Karpas-422 (cell line): ENCODE measurements around the gene CD68. TPM values are rescaled to one million over a fixed set of nuclear protein-coding genes. Genes with fewer than 3 reads are reported as not detected.

Experiments
- DNase-seq: peaks from one replicate; pipeline ENCODE4 v3.0.0-alpha.2; 2015
- H2AFZ ChIP-seq: fragments of 200-600 bp; sonication (generic); 2 replicates; pipeline ENCODE4 v1.6.1; 2014; ENCODE audit warnings: antibody characterized with exemption, low read length, mixed read lengths
- H3K27ac ChIP-seq: fragments of 200-600 bp; sonication (generic); 2 replicates; pipeline ENCODE4 v1.5.1; 2014; ENCODE audit warnings: mild to moderate bottlenecking, low read length, moderate library complexity
- H3K27me3 ChIP-seq: fragments of 200-600 bp; sonication (generic); 2 replicates; pipeline ENCODE4 v1.6.1; 2014; ENCODE audit warnings: low read length, mixed read lengths
- H3K36me3 ChIP-seq: fragments of 200-600 bp; sonication (generic); 2 replicates; pipeline ENCODE4 v1.6.1; 2014; ENCODE audit warnings: low read length, mixed read lengths; ENCODE audit not compliant: insufficient read depth
- H3K4me1 ChIP-seq: fragments of 200-600 bp; sonication (generic); 2 replicates; pipeline ENCODE4 v1.6.1; 2014; ENCODE audit warnings: mild to moderate bottlenecking, low read length, mixed read lengths
- H3K4me2 ChIP-seq: fragments of 200-600 bp; sonication (generic); 2 replicates; pipeline ENCODE4 v1.6.1; 2014; ENCODE audit warnings: low read length, low read depth, mild to moderate bottlenecking; ENCODE audit not compliant: poor library complexity, severe bottlenecking
- H3K4me3 ChIP-seq: fragments of 200-600 bp; sonication (generic); 2 replicates; pipeline ENCODE4 v1.5.1; 2014; ENCODE audit warnings: mild to moderate bottlenecking, antibody characterized with exemption, low read length, mixed read lengths
- H3K79me2 ChIP-seq: fragments of 200-600 bp; sonication (generic); 2 replicates; pipeline ENCODE4 v1.6.1; 2014; ENCODE audit warnings: mild to moderate bottlenecking, low read length, mixed read lengths
- H3K9ac ChIP-seq: fragments of 200-600 bp; sonication (generic); 2 replicates; pipeline ENCODE4 v1.6.0; 2014; ENCODE audit warnings: low read length
- H3K9me2 ChIP-seq: fragments of 200-600 bp; sonication (generic), shearing (Covaris generic); replicated peaks from 2 replicates; pipeline ENCODE4 v1.6.0; 2014; ENCODE audit warnings: mild to moderate bottlenecking, low read length, moderate library complexity; ENCODE audit not compliant: insufficient read depth
- H3K9me3 ChIP-seq: fragments of 300-700, 200-600 bp; sonication (generic); 2 replicates; pipeline ENCODE4 v1.6.1; 2014; ENCODE audit warnings: low read length, mixed read lengths
- H4K20me1 ChIP-seq: fragments of 200-600 bp; sonication (generic); 2 replicates; pipeline ENCODE4 v1.6.1; 2014; ENCODE audit warnings: mild to moderate bottlenecking, antibody characterized with exemption, low read length, low read depth; ENCODE audit not compliant: insufficient read depth
- total RNA-seq: library from RNA; depleted of rRNA; stranded (reverse); fragments of >200 nt; shearing (Covaris generic); gene quantifications from 2 replicates; pipeline ENCODE4 v1.2.3, GENCODE V29; 2014; ENCODE audit warnings: low replicate concordance

Gene CD68
- total RNA-seq, 1 experiment from 2014 or later, result 3.8 TPM

DNA sequence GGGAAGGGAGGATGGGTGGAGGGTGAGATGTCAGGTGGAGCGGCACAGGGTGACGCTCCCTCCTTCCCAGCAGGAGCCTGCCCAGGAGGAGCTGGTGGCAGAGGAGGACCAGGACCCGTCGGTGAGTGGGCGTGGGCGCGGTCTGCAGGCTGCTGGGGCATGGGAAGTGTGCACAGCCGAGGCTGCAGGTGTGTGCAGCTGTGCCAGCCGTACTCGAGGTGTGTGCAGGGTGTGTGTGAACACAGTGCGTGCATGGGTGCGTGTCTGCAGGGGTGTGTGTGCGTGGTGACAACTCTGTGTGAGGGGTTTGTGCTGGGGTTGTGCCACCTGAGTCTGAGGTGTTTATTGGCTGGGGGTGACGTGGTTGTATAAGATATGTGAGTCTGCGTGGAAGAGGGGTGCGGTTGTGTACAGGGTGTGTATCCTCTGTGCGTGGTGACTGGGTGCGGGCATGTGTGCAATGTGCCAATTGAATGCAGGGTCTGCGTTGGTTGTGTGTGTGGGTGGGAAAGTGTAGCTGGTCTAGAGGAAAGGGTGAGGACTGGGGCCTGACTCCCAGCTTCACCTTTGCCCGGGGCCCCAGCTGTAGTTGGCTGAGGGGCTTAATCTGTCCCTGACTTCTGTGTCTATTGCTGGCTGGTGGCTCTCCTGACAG, 29.9 kb upstream of the CD68 start:
- no peak overlapping the region for H3K4me2 ChIP-seq
- DNase-seq, result no peak

GRCh38 chr17:7550344-7550743, 29.1 kb upstream of the CD68 start:
- Histone ChIP-seq H3K9me2 (no peaks in the 10 kb centered on the region), H3K27me3 (no peaks in the 10 kb centered on the region), H3K4me3 (no peak overlapping the region), H3K79me2 (no peaks in the 10 kb centered on the region), H3K4me2 (no peak overlapping the region), H3K27ac (no peak overlapping the region), H3K36me3 (no peaks in the 10 kb centered on the region), H3K9me3 (no peaks in the 10 kb centered on the region), H4K20me1 (no peaks in the 10 kb centered on the region), H3K4me1 (no peaks in the 10 kb centered on the region), H2AFZ (no peak overlapping the region), H3K9ac (no peak overlapping the region)
- no peak for DNase-seq

More for the DNA sequence above, 29.9 kb upstream of the CD68 start:
- Histone ChIP-seq H3K79me2 (no peaks in the 10 kb centered on the region), H3K36me3 (no peaks in the 10 kb centered on the region), H3K9ac (no peak overlapping the region), H4K20me1 (no peaks in the 10 kb centered on the region), H3K4me3 (no peak overlapping the region), H3K27me3 (no peaks in the 10 kb centered on the region), H3K9me3 (no peaks in the 10 kb centered on the region), H3K27ac (no peak overlapping the region), H3K9me2 (no peaks in the 10 kb centered on the region), H2AFZ (no peak overlapping the region), H3K4me1 (no peaks in the 10 kb centered on the region)

DNA sequence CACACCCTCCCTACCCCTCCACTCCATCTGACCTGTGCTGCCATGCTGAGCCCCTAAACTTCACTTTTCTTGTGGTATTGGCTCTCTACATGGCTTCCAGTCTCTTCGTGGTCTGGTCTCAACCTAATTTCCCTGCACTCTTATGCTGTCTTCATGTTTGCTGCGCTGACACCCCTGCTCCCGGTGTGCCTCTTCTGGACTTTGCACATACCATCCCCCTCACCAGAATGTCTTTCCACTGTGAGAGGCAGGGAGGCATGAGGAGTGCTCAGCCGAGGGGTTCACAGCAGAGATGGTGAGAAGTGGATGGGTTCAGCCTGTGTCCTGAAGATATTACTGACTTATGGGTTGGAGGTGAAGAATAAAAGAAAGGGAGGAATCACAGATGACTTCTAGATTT, 28.0 kb upstream of the CD68 start:
- H3K27me3 ChIP-seq, result no peaks in the 10 kb centered on the region
- H3K9me3 ChIP-seq, result no peaks in the 10 kb centered on the region
- H3K79me2 ChIP-seq, result no peaks in the 10 kb centered on the region
- no peak overlapping the region for H3K4me3 ChIP-seq
- no peak overlapping the region for H3K4me2 ChIP-seq
- no peak overlapping the region for H3K9ac ChIP-seq
- H3K36me3 ChIP-seq, result no peaks in the 10 kb centered on the region
- no peak for DNase-seq
- no peaks in the 10 kb centered on the region for H3K4me1 ChIP-seq
- H4K20me1 ChIP-seq, result no peaks in the 10 kb centered on the region
- H2AFZ ChIP-seq, result no peak overlapping the region
- H3K9me2 ChIP-seq, result no peaks in the 10 kb centered on the region
- no peak overlapping the region for H3K27ac ChIP-seq

DNA sequence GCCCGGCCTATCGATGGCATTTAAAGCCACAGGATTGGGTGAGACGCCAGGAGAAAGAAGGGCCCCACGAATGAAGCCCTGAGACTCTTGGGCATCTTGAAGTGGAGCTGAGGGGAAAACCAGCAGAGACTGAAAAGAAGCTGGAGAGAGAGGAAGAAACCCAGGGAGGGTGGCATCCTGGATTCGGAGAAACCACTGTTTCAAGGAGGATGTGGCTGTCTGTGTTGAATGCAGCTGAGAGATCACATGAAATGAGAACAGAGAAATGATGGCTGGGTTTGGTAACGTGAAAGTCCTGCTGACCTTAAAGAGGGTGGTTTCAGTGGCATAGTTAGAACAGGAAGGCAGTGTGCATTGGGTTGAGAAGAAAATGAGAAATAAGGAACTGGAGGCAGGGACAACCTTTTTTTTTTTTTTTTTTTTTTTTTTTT, 26.8 kb upstream of the CD68 start:
- H3K27me3 ChIP-seq, result no peaks in the 10 kb centered on the region
- no peak overlapping the region for H3K27ac ChIP-seq
- H3K9ac ChIP-seq, result no peak overlapping the region
- no peaks in the 10 kb centered on the region for H3K4me1 ChIP-seq
- no peak overlapping the region for H3K4me3 ChIP-seq
- no peaks in the 10 kb centered on the region for H3K9me3 ChIP-seq
- H2AFZ ChIP-seq, result no peak overlapping the region
- DNase-seq, result no peak
- H3K36me3 ChIP-seq, result no peaks in the 10 kb centered on the region
- H3K4me2 ChIP-seq, result no peak overlapping the region
- H4K20me1 ChIP-seq, result no peaks in the 10 kb centered on the region
- H3K79me2 ChIP-seq, result no peaks in the 10 kb centered on the region
- no peaks in the 10 kb centered on the region for H3K9me2 ChIP-seq

- no peak for DNase-seq
- Histone ChIP-seq H4K20me1 (no peaks in the 10 kb centered on the region), H3K9me3 (no peaks in the 10 kb centered on the region), H3K27ac (no peak overlapping the region), H3K27me3 (no peaks in the 10 kb centered on the region), H3K9me2 (no peaks in the 10 kb centered on the region), H3K4me3 (no peak overlapping the region), H3K79me2 (no peaks in the 10 kb centered on the region), H3K36me3 (no peaks in the 10 kb centered on the region), H3K9ac (no peak overlapping the region), H3K4me1 (peaks cover 6% of the 10 kb centered on the region), H3K4me2 (no peak overlapping the region), H2AFZ (no peak overlapping the region)
These were observed 26.1 kb upstream of the CD68 start for GRCh38 chr17:7553356-7553755.

- Histone ChIP-seq H3K4me1 (peaks cover 18% of the 10 kb centered on the region), H3K9ac (no peak overlapping the region), H3K79me2 (no peaks in the 10 kb centered on the region), H2AFZ (no peak overlapping the region), H3K36me3 (no peaks in the 10 kb centered on the region), H4K20me1 (no peaks in the 10 kb centered on the region), H3K27me3 (no peaks in the 10 kb centered on the region), H3K9me2 (no peaks in the 10 kb centered on the region), H3K4me3 (no peak overlapping the region), H3K27ac (no peak overlapping the region), H3K9me3 (no peaks in the 10 kb centered on the region), H3K4me2 (no peak overlapping the region)
- no peak for DNase-seq
These were observed 24.0 kb upstream of the CD68 start for GRCh38 chr17:7555320-7555948.

DNA sequence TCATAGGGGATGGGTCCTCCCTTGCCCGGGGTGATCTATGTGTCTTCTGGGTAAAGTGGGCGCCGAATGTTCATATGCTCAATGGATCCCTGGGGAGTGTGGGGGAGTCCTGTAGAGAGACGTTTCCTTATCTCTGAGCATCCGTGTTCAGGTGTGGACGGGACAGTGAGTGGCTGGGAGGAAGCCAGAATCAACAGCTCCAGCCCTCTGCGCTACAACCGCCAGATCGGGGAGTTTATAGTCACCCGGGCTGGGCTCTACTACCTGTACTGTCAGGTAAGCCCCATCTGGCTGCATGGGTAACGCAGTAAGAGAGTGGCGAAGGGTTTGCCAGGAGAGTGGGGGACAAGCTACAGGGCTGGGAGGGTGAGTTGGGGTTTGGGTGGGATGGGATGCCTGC, 22.8 kb upstream of the CD68 start:
- Histone ChIP-seq H3K27me3 (no peaks in the 10 kb centered on the region), H3K36me3 (no peaks in the 10 kb centered on the region), H3K4me1 (peaks cover 26% of the 10 kb centered on the region), H4K20me1 (no peaks in the 10 kb centered on the region), H3K4me2 (no peak overlapping the region), H3K79me2 (peaks cover 6% of the 10 kb centered on the region), H3K4me3 (no peak overlapping the region), H3K9me3 (no peaks in the 10 kb centered on the region), H3K9ac (no peak overlapping the region), H2AFZ (no peak overlapping the region), H3K9me2 (no peaks in the 10 kb centered on the region), H3K27ac (no peak overlapping the region)
- DNase-seq, result no peak

- H3K27me3 ChIP-seq, result no peaks in the 10 kb centered on the region
- no peaks in the 10 kb centered on the region for H3K9me3 ChIP-seq
- H3K9ac ChIP-seq, result no peak overlapping the region
- no peak overlapping the region for H2AFZ ChIP-seq
- DNase-seq, result no peak
- peaks cover 26% of the 10 kb centered on the region for H3K4me1 ChIP-seq
- H4K20me1 ChIP-seq, result no peaks in the 10 kb centered on the region
- no peak overlapping the region for H3K4me3 ChIP-seq
- no peaks in the 10 kb centered on the region for H3K36me3 ChIP-seq
- H3K79me2 ChIP-seq, result peaks cover 12% of the 10 kb centered on the region
- no peak overlapping the region for H3K4me2 ChIP-seq
- no peaks in the 10 kb centered on the region for H3K9me2 ChIP-seq
- H3K27ac ChIP-seq, result no peak overlapping the region
These were observed 22.2 kb upstream of the CD68 start for GRCh38 chr17:7557147-7557764.
